CD1c-positive myeloid dendritic cell (primary cell): ENCODE results near the gene TMEM8B.
"Not testable (repeated sequence)": the region's sequence is repeated elsewhere in the genome, so short reads cannot be mapped to it uniquely, and the experiment has no call there.

Source experiments
- DNase-seq: peaks from one replicate; pipeline ENCODE4 v3.0.0-alpha.2; 2016; ENCODE audit errors: extremely low spot score

The TMEM8B gene

GRCh38 chr9:35906923-35907699 is 78.1 kb downstream of the TMEM8B start:
- DNase-seq = no peak

GRCh38 chr9:35907711-35908503 is 78.9 kb downstream of the TMEM8B start:
- peak; percentile 76 for DNase-seq

- no peak for DNase-seq
These were observed 79.6 kb downstream of the TMEM8B start for GRCh38 chr9:35908504-35909125.

GRCh38 chr9:35909274-35909673 is 80.2 kb downstream of the TMEM8B start, which contains the start of gene SPAAR:
Gene SPAAR (plus strand): TSS chr9:35909490. CDS start chr9:35910464, 974 bp downstream.
- DNase-seq = no peak

GRCh38 chr9:35909687-35910612 is 80.9 kb downstream of the TMEM8B start:
- no peak for DNase-seq

GRCh38 chr9:35910613-35911359 is 81.8 kb downstream of the TMEM8B start:
- peak; percentile 56 for DNase-seq

- no peak for DNase-seq
These were observed 82.7 kb downstream of the TMEM8B start for GRCh38 chr9:35911690-35912089.

- no peak for DNase-seq
These were observed 83.9 kb downstream of the TMEM8B start for GRCh38 chr9:35912791-35913400.

- DNase-seq = not testable (repeated sequence)
These were observed 84.4 kb downstream of the TMEM8B start for GRCh38 chr9:35913429-35913828.

- DNase-seq = peak; percentile 7
These were observed 85.3 kb downstream of the TMEM8B start for GRCh38 chr9:35914301-35914807.
